ENCODE results near the gene LRRC73.
"Not testable (repeated sequence)": the region's sequence is repeated elsewhere in the genome, so short reads cannot be mapped to it uniquely, and the experiment has no call there.

The LRRC73 gene, protein sequence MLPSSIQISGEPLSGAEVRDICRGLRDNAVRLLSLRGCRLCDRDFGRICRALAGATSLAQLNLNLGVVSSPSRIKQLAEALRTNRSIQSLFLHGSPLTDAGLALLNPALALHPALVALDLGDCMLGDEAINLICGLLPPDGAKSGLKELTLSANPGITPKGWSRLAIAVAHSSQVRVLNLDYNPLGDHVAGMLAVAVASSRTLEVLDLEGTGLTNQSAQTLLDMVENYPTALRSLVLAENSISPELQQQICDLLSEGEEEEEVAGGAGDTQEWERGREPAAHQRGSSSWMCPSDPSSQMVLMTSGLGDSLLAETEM

DNA sequence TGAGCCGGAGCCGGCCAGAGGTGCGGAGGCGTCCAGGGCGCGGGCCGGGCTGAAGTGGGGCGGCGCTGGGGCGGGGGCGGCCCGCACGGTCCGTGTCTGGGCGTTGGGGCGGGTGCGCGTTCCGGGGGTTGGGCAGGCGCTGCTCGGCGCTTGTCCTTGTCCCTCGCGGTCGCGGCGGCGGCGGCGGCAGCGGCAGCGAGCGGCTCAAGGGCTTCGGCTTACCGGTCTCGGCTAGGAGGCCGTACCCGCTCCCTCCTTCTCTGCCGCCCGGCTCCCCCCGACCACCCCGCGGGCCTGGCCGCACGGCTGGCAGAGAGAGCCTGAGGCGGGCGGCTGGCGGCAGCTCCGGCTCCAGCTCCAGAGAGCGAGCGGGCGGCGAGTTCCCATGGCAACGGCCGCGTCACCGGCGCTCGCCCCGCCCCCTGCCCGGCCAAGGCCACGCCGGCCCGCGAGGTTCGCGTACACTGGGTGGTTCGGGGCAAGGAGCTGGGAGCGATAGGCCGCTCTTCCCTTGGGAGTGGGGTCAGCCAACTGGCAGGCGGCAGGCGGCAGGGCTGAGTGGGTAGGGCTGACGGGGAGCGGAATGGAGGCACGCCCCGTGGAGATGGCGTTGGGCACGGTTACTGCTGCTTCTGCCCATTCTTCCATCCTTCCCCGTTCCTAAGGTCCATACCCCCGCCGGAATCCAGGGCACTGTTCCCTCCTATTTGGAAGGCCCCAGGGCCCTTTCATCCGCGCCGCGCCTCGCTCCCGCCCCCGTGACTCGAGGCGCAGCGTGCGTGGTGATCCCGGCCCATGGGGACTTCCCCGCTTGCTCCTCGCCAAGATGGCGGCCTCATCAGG is at the start of gene LRRC73:
Gene LRRC73, minus strand, starts transcription at position 363 of the 843 bp plus-strand sequence. CDS start 561 bp downstream, outside the sequence.
- peak; percentile 57 for DNase-seq

DNA sequence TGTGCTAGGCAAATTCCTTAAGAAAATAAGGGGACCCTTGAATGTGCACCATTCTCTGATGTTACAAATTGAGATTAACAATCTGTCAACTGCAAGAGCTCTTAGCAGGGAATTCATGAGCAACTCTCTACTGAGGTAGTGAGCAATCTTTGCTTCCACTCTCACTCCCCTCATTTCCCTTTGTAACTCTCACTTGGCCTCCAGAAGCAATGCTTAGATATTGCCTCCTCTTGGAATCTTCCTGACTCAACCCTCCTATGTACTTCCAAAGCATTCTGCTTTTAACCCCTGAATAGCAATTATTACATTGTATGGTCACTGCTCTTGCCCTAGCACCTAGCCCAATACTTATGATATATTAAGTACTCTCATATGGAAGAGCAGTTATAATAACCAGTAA is 49.2 kb upstream of the LRRC73 start:
- DNase-seq = no peak

DNA sequence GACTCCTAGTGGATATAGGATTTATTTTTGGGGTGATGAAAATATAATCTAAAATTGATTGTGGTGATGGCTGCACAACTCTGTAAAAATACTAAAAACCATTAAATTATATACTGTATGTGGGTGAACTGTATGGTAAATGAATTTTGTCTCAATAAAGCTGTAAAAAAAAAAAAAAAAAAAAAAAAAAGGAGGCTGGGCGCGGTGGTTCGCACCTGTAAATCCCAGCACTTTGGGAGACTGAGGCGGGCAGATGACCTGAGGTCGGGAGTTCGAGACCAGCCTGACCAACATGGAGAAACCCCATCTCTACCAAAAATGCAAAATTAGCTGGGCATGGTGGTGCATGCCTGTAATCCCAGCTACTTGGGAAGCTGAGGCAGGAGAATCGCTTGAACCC is 47.5 kb upstream of the LRRC73 start:
- not testable (repeated sequence) for DNase-seq

DNA sequence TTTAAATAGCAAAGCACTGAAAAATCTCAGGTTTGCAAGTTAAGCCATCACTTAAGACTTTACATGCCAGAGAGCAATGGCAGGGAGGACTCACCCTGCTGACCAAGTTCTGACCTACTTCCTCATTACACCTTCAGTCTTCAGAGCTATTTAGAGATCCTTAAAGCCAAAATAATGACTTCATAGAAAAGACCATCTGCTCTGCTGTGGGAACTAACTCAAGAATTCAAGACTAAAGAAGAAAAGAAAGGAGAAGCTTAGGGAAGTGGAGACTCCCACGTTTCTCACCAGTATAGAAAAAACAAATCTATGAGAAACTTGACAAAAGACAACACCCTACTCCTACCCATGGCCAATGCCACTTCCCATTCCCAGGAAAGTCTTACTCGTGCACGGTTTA is 37.1 kb upstream of the LRRC73 start:
- DNase-seq = no peak

DNA sequence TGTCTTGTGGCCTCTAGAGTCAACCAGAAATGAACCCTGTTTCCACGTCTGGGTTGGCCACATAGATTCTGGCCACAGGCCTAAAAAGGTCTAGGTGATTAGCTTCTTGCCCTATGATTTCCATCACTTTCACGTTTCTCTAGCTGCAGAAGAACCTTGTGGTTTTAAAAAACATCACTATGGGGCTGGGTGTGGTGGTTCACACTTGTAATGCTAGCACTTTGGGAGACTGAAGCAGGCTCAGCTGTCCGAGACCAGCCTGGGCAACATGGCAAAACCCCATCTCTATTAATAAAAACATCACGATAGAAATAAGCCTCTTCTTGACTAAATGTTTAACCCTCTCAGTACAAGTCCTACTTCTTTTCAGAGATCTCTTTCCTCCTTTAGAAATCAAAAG is 34.3 kb upstream of the LRRC73 start:
- DNase-seq = no peak

DNA sequence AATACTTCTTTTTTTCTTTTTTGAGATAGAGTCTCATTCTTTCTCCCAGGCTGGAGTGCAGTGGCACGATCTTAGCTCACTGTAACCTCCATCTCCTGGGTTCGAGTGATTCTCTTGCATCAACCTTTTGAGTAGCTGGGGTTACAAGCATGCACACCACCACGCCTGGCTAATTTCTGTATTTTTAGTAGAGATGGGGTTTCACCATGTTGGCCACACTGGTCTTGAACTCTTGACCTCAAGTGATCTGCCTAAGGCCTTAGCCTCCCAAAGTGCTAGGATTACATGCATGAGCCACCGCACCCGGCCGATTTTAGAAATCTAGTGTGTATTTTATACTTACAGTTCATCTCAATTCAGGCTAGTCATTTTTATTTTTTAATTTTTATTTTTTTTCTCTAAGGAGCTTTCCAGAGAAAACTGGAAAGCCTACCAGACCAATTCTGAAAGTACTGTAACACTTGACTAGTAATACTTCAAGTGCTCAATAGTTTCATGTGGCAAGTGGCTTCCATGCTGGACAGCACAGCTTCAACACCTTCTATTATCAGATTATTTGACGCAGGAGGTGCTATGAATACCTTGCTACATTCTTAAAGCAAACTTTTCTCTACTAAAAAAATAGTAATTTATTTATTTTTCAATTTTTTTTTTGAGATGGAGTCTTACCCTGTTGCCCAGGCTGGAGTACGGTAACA is 31.8 kb upstream of the LRRC73 start:
- no peak for DNase-seq

DNA sequence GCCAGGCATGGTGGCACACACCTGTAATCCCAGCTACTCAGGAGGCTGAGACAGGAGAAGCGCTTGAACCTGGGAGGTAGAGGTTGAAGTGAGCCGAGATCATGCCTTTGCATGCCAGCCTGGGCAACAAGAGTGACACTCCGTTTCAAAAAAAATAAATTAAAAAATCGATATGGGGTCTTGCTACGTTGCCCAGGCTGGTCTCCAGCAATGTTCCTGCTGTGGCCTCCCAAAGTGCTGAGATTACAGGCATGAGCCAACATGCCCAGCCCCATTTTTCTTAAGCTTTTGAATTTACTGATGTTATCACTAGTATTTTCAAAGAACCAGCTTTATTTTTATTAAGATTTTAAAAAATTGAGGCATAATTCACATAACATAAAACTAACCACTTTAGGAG is 30.4 kb upstream of the LRRC73 start:
- DNase-seq = no peak

DNA sequence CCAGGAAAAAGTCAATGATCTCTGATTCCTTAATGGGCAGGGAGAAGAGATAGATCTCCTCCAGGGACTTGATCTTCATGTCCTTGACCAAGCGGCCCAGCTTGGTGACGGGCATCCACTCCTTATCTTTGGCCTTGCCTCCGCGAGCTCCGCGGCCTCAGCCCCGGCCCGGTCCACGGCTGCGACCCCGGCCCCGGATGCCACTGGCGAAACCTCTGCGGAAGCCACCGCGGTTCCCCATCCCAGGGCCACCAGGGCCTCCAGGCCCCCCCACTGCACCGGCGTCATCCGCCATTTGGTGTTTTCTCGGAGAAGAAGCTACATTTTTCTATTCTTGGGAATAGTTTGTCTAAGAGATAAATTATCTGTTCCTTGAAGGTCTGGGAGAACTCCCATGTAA is 29.3 kb upstream of the LRRC73 start:
- not testable (repeated sequence) for DNase-seq

DNA sequence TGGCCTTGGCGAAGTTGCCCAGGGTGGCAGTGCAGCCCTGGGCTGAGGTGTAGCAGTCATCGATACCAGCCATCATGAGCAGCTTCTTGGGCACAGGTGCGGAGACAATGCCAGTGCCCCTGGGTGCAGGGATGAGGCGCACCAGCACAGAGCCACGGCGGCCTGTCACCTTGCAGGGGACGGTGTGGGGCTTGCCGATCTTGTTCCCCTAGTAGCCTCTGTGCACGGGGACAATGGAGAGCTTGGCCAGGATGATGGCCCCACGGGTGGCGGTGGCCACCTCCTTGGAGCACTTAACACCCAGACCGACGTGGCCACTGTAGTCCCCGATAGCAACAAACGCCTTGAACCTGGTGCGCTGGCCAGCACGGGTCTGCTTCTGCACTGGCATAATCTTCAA is 28.8 kb upstream of the LRRC73 start:
- not testable (repeated sequence) for DNase-seq

DNA sequence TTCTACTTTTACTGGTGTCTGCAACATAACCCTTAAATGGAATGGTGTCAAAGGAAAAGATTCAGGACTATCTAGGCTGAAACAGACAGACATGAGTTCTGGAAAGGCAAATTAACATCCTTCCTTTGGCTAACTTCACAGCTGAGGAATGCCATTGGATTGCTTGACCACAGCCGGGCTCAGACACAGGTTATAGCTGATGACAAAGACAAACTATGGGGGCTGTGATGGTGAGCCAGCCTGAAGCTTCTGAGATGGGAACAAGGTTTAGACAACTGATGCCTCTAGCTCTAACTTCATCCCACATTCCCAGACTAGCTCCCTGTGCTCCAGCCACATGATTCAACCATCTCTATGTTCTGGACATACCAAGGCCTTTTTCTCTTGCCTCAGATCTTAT is 22.1 kb upstream of the LRRC73 start:
- no peak for DNase-seq

DNA sequence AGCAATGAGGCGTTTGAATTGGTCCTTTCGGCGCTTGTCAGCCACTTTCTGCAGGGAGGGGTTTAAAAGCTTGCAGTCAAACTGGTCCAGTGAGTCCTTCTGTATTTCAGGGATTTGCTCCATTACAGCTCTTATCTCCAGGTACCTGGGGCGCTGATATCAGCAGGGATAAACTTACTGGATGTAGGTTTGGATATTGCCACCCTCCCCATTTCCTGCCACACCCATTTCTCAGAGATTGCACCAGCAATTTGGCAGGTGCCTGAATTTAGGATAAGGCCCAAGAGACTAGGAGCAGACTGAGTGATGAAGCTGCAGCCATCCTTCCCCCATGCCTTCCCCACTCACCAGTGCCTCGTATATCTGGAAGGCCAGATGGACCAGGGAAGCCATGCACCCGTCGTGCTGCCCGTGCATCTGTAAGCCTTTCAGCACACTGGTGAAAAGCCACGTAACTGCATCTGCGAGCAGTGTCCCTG is 14.4 kb upstream of the LRRC73 start:
- no peak for DNase-seq

DNA sequence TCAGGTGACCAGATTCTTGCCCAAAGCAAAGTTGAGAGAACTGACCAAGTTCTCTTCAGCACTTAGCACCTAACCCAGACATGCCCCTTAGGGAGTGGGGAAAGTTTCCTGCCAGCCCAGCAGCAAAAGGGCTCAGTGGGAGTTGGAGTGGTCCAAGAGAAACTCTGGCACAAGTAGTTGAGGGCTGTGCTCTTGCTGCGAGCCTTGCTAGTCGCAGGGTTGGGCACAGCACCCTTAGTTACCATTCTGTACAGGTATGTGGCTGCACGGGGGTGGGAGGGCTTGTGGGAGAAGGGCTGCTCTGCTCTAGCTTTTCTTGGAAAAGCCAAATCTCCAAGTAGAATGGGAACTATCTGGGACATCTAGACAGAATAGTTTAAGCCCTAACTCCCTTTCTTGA is 13.1 kb upstream of the LRRC73 start:
- DNase-seq = no peak

DNA sequence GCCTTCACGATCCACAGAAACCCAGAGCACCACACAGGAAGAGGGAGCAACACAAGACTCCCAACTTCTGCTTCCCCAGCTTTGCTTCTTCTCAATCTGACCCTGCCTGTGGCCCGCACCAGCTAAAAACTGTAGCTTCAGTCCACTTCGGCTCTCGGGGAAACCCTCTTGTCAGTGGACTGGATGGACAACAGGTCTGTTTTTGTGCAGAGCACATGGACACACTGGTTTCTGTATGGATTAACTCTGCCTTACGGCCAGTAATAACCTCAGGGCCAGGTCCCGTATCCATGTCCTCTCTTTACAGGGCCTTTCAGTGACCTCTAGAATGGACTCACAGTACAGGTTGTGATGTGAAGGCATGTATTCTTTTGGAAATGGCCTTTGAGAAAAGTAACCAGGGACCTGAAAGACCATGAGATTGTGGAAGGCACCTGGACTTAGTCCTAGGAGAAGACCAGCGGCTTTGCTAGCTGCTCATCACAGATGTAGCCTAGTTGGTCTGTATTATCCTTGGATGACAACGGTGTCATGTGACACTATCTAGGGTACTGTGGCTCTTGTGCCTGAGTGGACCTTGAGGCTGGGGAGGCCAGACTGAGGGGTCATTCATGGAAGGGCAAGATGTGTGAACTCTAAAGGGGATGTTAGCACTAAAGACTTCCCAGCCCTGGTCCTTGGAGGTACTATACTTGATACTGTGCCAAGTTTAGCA is 12.6 kb upstream of the LRRC73 start:
- no peak for DNase-seq

DNA sequence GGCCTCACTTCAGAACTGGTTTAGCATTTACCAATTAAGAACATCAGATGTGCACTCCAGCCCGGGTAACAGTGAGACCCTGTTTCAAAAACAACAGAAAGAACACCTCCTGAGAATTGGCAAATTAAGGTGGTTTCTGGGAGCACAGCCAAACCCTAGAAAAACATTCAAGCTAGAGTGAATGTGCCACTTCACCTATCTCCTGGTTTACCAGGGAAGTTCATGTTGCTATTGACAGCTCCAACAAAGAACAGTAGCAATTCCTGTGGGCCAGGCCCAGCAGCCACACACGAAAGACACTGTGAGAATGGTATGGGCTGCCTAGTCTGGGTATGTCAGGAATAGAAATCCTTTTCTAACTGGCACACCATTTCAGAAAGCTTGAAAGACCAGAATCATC is 11.7 kb upstream of the LRRC73 start:
- no peak for DNase-seq

DNA sequence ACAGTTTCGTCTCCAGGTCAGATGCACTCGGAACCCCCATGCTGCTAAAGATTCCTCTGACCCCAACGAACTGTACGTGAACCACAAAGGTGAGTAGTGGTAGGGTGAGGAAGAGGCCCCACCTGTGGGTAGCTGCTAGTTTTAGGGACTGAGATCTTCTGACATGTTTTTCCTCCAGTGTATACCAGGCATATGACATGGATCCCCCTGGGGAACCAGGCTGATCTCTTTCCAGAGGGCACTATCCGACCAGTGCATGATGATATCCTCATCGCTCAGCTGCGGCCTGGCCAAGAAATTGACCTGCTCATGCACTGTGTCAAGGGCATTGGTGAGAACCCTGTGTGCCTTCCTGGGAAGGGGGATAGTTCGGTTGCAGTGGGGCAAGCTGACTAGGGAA is 10.0 kb upstream of the LRRC73 start:
- no peak for DNase-seq

DNA sequence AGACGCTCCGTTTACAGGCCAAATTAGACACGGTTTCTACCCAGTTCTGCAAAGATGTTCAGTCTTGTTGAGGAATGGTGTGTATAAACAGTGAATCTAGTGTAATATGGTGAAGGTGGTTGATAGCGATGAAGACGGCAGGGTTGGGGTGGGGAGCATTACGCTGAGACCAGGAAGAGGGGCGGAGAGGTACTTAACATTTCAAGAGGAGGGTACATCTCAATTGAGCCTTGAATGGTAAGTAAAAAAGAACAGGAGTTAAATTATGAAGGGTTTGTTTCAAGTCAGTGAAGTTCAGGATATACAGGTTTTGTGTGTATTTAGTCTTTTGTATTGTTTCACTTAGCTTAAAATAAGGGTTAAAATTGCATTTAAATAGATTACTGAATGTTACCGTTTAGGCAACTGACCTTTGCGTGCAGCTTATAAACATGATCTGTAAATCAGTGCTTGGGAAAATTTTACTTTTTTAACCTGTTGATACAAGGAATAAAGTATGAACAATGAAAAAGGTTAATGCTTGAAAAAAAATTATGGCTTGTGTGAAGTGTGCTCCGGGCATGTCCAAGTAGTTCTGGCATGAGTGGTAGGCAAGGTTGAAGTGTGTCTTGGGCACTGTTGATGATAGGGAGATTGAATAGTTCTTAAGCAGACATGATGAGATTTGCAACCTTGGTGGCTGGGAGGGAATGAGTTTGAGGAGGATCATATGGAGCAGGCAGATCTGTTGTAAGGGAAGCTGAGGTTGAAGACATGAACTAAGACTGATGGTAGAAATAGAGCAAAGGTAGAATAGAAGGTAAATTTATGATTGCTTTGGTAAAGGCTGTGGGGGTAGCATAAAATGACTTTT is 7.6 kb upstream of the LRRC73 start:
- no peak for DNase-seq

DNA sequence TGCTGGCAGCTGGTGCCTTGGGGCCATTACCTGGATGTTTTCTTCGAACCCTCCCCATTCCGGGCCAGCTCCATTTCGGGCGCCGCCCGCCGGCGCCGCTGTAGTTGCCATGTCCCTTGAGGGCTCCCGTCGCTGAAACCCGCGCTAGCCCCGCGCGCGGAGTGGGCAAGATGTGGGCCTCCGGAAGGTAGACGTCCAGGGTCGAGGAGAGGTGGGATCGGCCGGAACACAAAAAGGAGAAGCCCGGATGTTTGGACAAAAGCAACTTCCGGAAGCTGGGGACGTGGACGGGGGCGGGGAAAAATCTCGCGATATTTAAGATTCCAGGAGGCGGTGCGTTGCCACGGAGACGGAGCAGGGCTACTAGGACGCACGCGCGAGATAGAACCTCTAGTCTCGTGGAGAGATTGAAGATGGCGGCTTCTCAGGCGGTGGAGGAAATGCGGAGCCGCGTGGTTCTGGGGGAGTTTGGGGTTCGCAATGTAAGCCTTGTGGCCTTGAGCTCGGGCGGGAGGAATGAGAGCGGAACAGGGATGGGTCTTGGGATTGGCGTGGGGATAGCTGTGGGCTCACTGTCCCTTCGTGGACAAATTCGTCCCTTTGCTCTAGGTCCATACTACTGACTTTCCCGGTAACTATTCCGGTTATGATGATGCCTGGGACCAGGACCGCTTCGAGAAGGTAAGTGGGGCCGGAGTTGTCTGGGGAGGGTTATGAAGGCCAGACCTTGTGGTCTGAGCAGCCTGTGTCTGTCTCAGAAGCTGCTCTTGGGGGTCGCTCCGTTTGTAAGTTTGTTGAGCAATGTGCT is 6.8 kb upstream of the LRRC73 start, which contains the start of the genes POLR1C and YIPF3:
Gene POLR1C, plus strand, starts transcription at position 393 of the 808 bp plus-strand sequence. Its CDS starts 21 bp downstream, at position 414.
Gene YIPF3, minus strand, starts transcription at position 230 of the 808 bp plus-strand sequence. Its CDS starts 119 bp downstream, at position 111.
- peak; percentile 98 for DNase-seq

DNA sequence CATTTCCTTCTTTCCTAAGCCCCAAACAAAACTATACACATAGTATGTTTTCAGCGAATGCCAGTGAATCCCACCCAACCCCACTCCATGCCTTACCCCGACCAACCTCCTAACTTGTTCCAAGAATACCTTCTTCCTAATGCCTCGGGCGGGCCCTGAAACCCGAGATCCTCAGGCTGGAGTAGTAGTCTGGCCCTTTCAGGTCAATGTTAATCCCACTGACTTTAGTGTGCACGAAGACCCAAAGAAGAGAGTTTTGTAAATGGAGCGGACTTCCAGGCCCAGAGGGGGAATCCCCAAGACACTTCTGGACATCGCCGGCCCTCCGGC is 6.2 kb upstream of the LRRC73 start:
- DNase-seq = no peak

DNA sequence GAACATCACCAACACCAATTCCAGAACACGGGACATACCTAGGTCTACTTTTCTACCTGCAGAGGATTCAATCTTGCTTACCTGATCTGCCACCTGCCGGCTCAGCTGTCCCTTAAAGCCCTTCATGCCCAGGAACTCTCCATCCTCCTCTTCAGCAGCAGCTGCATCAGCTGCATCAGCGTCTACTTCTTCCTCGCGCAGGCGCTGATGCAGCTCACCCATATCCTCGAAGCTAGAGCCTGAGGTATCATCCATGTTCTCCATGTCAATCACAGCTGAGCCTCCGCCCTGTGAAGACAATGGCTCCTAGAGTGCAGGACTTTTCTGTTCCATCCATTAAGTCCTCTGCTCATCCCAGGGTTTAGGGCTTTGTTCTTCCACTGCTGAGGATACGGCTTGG is 5.7 kb upstream of the LRRC73 start:
- no peak for DNase-seq

DNA sequence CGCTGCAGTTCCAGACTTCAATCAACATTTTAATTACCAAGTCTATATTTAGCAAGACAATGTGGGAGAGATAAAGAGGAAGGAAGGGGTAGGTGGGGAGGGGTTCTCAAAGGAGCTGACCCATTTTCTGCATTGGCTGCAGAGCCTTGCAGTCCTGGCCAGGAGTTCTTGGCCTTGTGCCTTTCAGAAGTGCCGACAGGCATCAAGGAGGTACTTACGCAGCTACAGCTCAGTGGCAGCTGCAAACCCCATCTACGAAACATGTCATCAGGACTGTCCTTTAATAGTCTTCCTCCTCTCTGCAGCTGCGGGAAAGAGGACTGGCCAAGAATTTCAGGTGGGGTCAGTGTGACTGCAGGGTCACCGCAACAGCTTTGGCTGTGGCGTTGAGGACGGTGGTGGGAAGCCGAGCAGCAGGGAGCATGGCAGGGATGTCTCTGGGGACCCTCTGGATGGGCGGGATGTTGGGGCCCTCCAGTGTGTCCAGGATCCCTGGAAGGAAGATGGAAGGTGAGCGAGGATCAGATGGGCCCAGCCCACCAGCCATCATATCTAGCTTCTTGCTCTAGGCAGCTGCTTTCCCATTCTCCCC is 1.8 kb upstream of the LRRC73 start:
- no peak for DNase-seq

DNA sequence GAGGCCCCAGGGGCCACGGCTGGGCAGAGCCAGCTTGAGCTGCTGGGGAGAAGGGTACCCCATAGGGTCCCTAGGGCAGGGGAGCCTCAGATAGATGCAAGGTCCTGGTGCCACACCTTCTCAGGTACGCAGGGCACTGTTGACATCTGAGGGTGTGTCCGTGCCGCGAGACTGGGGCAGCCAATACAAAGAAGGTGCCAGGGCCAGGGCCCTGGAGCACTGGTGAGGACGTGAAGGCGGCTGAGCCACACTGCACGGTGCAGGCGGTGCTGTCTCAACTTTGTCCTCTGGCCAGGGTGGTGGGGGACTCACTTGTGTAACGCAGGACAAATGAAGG is 649 bp upstream of the LRRC73 start:
- no peak for DNase-seq

All from NCI-H2171 (cell line).